Esophagus squamous epithelium (tissue), 4 donors: ENCODE data around the gene RAPGEF4.

Experiments used
- CTCF ChIP-seq, 6 experiments: fragments of 450-650 bp in 4 of 6; fragments of 200-600 bp in 2 of 6; sonication (generic) in 2 of 6; IDR thresholded peaks; one replicate each; pipeline ENCODE4 v1.5.1; 2016 to 2019; ENCODE audit warnings: antibody characterized with exemption in 6 of 6, mild to moderate bottlenecking in 4 of 6, moderate library complexity in 4 of 6
- POLR2A ChIP-seq, 4 donors: fragments of 450-650 bp; IDR thresholded peaks; one replicate each; pipeline ENCODE4 v1.6.1; 2017; ENCODE audit warnings: antibody characterized with exemption in 4 of 4, mild to moderate bottlenecking in 4 of 4, moderate library complexity in 3 of 4

GRCh38 chr2:172724724-172725123, 10.9 kb upstream of the RAPGEF4 start:
- TF ChIP-seq POLR2A (IDR thresholded peaks at IDR 0.05) (no peak), CTCF (IDR thresholded peaks at IDR 0.05) (no peak)
